Natural killer cell (primary cell): ENCODE data around the gene ASF1A. TPM values are rescaled to one million over a fixed set of nuclear protein-coding genes. Genes with fewer than 3 reads are reported as not detected.

Experiments used
- ATAC-seq, 3 donors: fragments of 150-1000 bp in 2 of 3; fragments of 200-7000 bp in 1 of 3; cut with Tn5 transposase; 1 replicate in 1 of 3; 2 replicates in 2 of 3; pipeline ENCODE4 v1.10.0; 2021; ENCODE audit warnings: mild to moderate bottlenecking in 2 of 3, moderate library complexity in 2 of 3
- DNase-seq, 2 donors: peaks; one replicate each; pipeline versions ENCODE4 v3.0.0 to v3.0.0-alpha.2; 2013 to 2021; ENCODE audit warnings: mixed read lengths in 1 of 2
- H3K27ac ChIP-seq: one replicate; pipeline ENCODE4 v1.5.1; 2013; ENCODE audit warnings: mild to moderate bottlenecking, low read length
- H3K27me3 ChIP-seq: one replicate; pipeline ENCODE4 v1.6.1; 2013; ENCODE audit warnings: low read length; ENCODE audit not compliant: control insufficient read depth, insufficient read depth
- H3K36me3 ChIP-seq: one replicate; pipeline ENCODE4 v1.6.1; 2013; ENCODE audit warnings: low read length; ENCODE audit not compliant: control insufficient read depth, insufficient read depth
- H3K4me1 ChIP-seq: one replicate; pipeline ENCODE4 v1.6.1; 2013; ENCODE audit warnings: low read length; ENCODE audit not compliant: control insufficient read depth, insufficient read depth
- H3K4me3 ChIP-seq: one replicate; pipeline ENCODE4 v1.5.1; 2013; ENCODE audit warnings: low read length
- H3K9me3 ChIP-seq: one replicate; pipeline ENCODE4 v1.6.1; 2013; ENCODE audit warnings: low read length; ENCODE audit not compliant: control insufficient read depth, insufficient read depth
- H3K27ac Mint-ChIP-seq, 2 donors: one replicate each; pipeline ENCODE4 v1.8.0; 2022; ENCODE audit warnings: mild to moderate bottlenecking in 2 of 2, mixed read lengths in 2 of 2, moderate library complexity in 1 of 2
- H3K27me3 Mint-ChIP-seq, 2 donors: one replicate each; pipeline ENCODE4 v1.8.0; 2022; ENCODE audit warnings: low read depth in 2 of 2, mixed read lengths in 2 of 2
- H3K36me3 Mint-ChIP-seq: one replicate; pipeline ENCODE4 v1.8.0; 2022; ENCODE audit warnings: mixed read lengths
- H3K4me1 Mint-ChIP-seq, 2 donors: one replicate each; pipeline ENCODE4 v1.8.0; 2022; ENCODE audit warnings: mixed read lengths in 2 of 2
- H3K4me3 Mint-ChIP-seq: one replicate; pipeline ENCODE4 v1.8.0; 2022; ENCODE audit warnings: mild to moderate bottlenecking, moderate library complexity, mixed read lengths
- H3K9me3 Mint-ChIP-seq, 2 donors: one replicate each; pipeline ENCODE4 v1.8.0; 2022; ENCODE audit warnings: mixed read lengths in 2 of 2
- WGBS: methylation state at CpG from one replicate; pipeline ENCODE4 v1.1.7; 2013; ENCODE audit warnings: missing lambda C conversion rate; ENCODE audit not compliant: insufficient coverage; 5-methylcytosine and 5-hydroxymethylcytosine counted together
- intact Hi-C: fragments of 100-400 bp; cut with micrococcal nuclease; formaldehyde crosslinking; loops from one replicate; pipeline ENCODE4 v1.14.2; 2022
- total RNA-seq, 4 donors: library from RNA; stranded (reverse); fragments of 120-200 nt in 1 of 4; gene quantifications; one replicate each; pipeline versions ENCODE4 v1.2.3 to v1.2.4, GENCODE V29; 2013 to 2022
- TF ChIP-seq, protein P1 (sequence below): fragments of 200-600 bp; IDR thresholded peaks from one replicate; pipeline ENCODE4 v1.8.0; 2022; ENCODE audit warnings: antibody characterized with exemption

The ASF1A gene
- total RNA-seq, 3 donors from 2014 or later (not counting 1 experiment from before 2014, with no cell fraction given), result 9.2 to 14.5 (median 10.8) TPM

DNA sequence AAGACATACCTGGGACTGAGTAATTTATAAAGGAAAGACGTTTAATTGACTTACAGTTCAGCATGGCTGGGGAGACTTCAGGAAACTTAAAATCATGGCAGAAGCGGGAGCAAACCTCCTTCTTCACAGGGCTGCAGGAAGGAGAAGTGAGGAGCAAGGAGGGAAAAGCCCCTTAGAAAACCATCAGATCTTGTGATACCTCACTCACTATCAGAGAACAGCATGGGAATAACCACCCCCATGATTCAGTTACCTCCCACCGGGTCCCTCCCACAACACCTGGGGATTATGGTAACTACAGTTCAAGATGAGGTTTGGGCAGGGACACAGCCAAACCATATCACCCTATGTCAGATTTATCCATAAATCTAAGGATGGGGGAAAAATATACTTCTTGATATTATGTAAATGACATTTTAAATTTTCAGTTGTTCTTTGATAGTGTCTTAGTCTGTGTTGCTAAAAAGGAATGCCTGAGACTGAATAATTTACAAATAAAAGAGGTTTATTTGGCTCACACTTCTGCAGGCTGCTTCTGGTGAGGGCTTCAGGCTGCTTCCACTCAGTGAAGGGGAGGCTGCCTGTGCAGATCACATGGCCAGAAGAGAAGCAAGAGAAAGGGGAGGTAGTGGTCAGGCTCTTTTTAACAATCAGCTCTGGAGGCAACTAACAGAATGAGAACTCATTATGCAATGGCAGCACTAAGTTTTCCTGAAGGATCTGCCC lies 42.2 kb downstream of the ASF1A start:
- TF ChIP-seq, protein P1, sequence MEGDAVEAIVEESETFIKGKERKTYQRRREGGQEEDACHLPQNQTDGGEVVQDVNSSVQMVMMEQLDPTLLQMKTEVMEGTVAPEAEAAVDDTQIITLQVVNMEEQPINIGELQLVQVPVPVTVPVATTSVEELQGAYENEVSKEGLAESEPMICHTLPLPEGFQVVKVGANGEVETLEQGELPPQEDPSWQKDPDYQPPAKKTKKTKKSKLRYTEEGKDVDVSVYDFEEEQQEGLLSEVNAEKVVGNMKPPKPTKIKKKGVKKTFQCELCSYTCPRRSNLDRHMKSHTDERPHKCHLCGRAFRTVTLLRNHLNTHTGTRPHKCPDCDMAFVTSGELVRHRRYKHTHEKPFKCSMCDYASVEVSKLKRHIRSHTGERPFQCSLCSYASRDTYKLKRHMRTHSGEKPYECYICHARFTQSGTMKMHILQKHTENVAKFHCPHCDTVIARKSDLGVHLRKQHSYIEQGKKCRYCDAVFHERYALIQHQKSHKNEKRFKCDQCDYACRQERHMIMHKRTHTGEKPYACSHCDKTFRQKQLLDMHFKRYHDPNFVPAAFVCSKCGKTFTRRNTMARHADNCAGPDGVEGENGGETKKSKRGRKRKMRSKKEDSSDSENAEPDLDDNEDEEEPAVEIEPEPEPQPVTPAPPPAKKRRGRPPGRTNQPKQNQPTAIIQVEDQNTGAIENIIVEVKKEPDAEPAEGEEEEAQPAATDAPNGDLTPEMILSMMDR, result no peak
- Histone ChIP-seq H3K4me1 (no peaks in the 10 kb centered on the region), H3K36me3 (peaks cover 7% of the 10 kb centered on the region), H3K9me3 (no peaks in the 10 kb centered on the region), H3K4me3 (no peak overlapping the region), H3K27me3 (no peaks in the 10 kb centered on the region), H3K27ac (no peak overlapping the region)
- H3K4me3 Mint-ChIP-seq, result peak overlapping the region; percentile 97
- no peaks in the 10 kb centered on the region for H3K9me3 Mint-ChIP-seq
- 33% methylated on average over 1 of the region's 3 CpGs for WGBS
- ATAC-seq, result no peak
- peaks cover 25 to 41% of the 10 kb centered on the region in 2 donors for H3K4me1 Mint-ChIP-seq
- no peaks in the 10 kb centered on the region for H3K36me3 Mint-ChIP-seq
- no peaks in the 10 kb centered on the region for H3K27me3 Mint-ChIP-seq
- no peak for DNase-seq
- peak overlapping the region; percentile 91 to 95 for H3K27ac Mint-ChIP-seq
- intact Hi-C loops, result no loop called here

DNA sequence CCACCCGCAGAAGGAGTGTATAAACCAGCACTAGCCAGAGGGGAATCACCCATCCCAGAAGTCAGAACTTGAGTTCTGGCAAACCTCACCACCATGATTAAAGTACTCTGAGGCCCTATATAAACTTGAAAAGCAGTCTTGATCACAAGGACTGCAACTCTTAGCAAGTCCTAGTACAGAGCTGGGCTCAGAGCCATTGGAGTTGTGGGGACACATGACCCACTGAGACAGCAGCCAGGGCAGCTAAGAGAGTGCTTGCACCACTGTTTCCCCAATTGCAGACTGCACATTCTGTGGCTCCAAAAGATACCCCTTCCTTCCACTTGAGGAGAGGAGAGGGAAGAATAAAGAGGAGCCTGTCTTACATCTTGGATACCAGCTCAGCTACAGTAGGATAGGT lies 45.7 kb downstream of the ASF1A start:
- 95% methylated on average over 1 of the region's 1 CpG for WGBS
- Histone ChIP-seq H3K36me3 (no peaks in the 10 kb centered on the region), H3K27me3 (no peaks in the 10 kb centered on the region), H3K9me3 (peaks cover under 1% of the 10 kb centered on the region), H3K27ac (no peak overlapping the region), H3K4me1 (no peaks in the 10 kb centered on the region), H3K4me3 (no peak overlapping the region)
- Mint-ChIP-seq H3K9me3 (peaks cover 2 to 11% of the 10 kb centered on the region in 2 donors), H3K4me3 (no peak overlapping the region), H3K27ac (no peak overlapping the region), H3K36me3 (peaks cover 20% of the 10 kb centered on the region), H3K4me1 (peaks cover 17 to 19% of the 10 kb centered on the region in 2 donors), H3K27me3 (no peaks in the 10 kb centered on the region)
- TF ChIP-seq, protein P1, result no peak
- intact Hi-C loops, result no loop called here
- no peak for DNase-seq
- ATAC-seq, result no peak

DNA sequence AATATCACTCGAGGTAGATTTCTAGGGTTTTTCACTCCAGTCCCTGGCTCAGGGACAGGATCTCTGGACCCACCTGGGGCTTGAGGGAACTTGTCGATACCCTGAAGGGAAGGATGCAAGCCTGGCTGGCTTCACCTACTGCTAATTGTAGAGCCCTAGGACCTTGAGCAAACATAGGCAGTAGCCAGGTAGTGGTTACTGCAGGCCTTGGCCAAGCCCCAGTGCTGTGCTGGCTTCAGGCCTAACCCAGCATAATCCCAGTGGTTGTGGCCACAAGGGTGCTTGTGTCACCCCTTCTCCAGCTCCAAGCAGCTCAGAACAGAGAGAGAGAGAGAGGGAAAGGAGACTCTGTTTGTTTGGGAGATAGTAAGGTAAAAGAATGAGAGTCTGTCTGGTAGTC lies 46.8 kb downstream of the ASF1A start:
- H3K27ac Mint-ChIP-seq, result no peak overlapping the region
- H3K4me3 Mint-ChIP-seq, result no peak overlapping the region
- ATAC-seq (no peak), DNase-seq (no peak)
- Histone ChIP-seq H3K4me3 (no peak overlapping the region), H3K27ac (no peak overlapping the region), H3K9me3 (peaks cover 4% of the 10 kb centered on the region), H3K27me3 (no peaks in the 10 kb centered on the region), H3K4me1 (no peaks in the 10 kb centered on the region), H3K36me3 (no peaks in the 10 kb centered on the region)
- peaks cover 4 to 19% of the 10 kb centered on the region in 2 donors for H3K9me3 Mint-ChIP-seq
- 88% methylated on average over 2 of the region's 2 CpGs for WGBS
- H3K27me3 Mint-ChIP-seq, result no peaks in the 10 kb centered on the region
- peaks cover 8% of the 10 kb centered on the region in 2 donors for H3K4me1 Mint-ChIP-seq
- intact Hi-C loops, result no loop called here
- peaks cover 30% of the 10 kb centered on the region for H3K36me3 Mint-ChIP-seq
- TF ChIP-seq, protein P1, result no peak

DNA sequence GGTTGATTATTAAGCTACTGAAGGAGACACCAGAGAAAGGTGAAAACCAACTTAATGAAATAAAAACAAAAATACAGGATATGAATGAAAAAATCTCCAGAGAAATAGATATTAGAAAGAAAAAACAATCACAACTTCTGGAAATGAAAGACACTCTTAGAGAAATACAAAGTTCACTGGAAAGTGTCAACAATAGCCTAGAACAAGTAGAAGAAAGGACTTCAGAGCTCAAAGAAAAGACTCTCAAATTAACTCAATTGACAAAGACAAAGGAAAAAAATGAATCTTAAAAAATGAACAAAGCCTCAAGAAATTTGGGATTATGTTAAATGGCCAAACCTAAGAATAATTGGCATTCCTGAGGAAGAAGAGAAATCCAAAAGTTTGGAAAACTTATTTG lies 51.3 kb downstream of the ASF1A start:
- DNase-seq (no peak), ATAC-seq (no peak)
- Mint-ChIP-seq H3K4me1 (no peaks in the 10 kb centered on the region), H3K9me3 (peaks cover 4 to 28% of the 10 kb centered on the region in 2 donors), H3K27me3 (peaks cover 0 to 6% of the 10 kb centered on the region in 2 donors), H3K4me3 (no peak overlapping the region), H3K27ac (no peak overlapping the region), H3K36me3 (peaks cover 31% of the 10 kb centered on the region)
- peaks cover 8% of the 10 kb centered on the region for H3K9me3 ChIP-seq
- TF ChIP-seq, protein P1, result no peak
- no peaks in the 10 kb centered on the region for H3K4me1 ChIP-seq
- intact Hi-C loops, result no loop called here
- H3K4me3 ChIP-seq, result no peak overlapping the region
- no peak overlapping the region for H3K27ac ChIP-seq
- H3K36me3 ChIP-seq, result no peaks in the 10 kb centered on the region
- no peaks in the 10 kb centered on the region for H3K27me3 ChIP-seq
